Parathyroid adenoma (tissue), 2 donors: ENCODE results near the gene CMBL.
"Not testable (repeated sequence)": the region's sequence is repeated elsewhere in the genome, so short reads cannot be mapped to it uniquely, and the experiment has no call there.

ENCODE experiments used
- H2AFZ ChIP-seq: fragments of 300-600 bp; sonication (generic); one replicate; pipeline ENCODE4 v1.7.0; 2017; ENCODE audit warnings: antibody characterized with exemption, mild to moderate bottlenecking
- H3K27ac ChIP-seq: fragments of 300-600 bp; sonication (generic); one replicate; pipeline ENCODE4 v1.7.0; 2017
- H3K27me3 ChIP-seq: fragments of 300-600 bp; sonication (generic); one replicate; pipeline ENCODE4 v1.7.0; 2017; ENCODE audit warnings: low read length; ENCODE audit not compliant: control insufficient read depth, insufficient read depth
- H3K36me3 ChIP-seq: fragments of 300-600 bp; sonication (generic); one replicate; pipeline ENCODE4 v1.7.0; 2017; ENCODE audit warnings: low read length; ENCODE audit not compliant: control insufficient read depth, insufficient read depth
- H3K4me1 ChIP-seq: fragments of 300-600 bp; sonication (generic); one replicate; pipeline ENCODE4 v1.7.0; 2017; ENCODE audit warnings: control low read depth
- H3K4me2 ChIP-seq: fragments of 300-600 bp; sonication (generic); one replicate; pipeline ENCODE4 v1.7.0; 2017; ENCODE audit warnings: low read length
- H3K4me3 ChIP-seq: fragments of 300-600 bp; sonication (generic); one replicate; pipeline ENCODE4 v1.7.0; 2017; ENCODE audit warnings: low read depth, low read length
- H3K79me2 ChIP-seq: fragments of 300-600 bp; sonication (generic); one replicate; pipeline ENCODE4 v1.7.0; 2017; ENCODE audit warnings: control low read depth
- H3K9ac ChIP-seq: fragments of 300-600 bp; sonication (generic); one replicate; pipeline ENCODE4 v1.7.0; 2017; ENCODE audit warnings: mild to moderate bottlenecking
- H3K9me3 ChIP-seq: fragments of 300-600 bp; sonication (generic); one replicate; pipeline ENCODE4 v1.7.0; 2017; ENCODE audit warnings: low read length; ENCODE audit not compliant: control insufficient read depth
- CTCF ChIP-seq: fragments of 300-600 bp; sonication (generic); IDR thresholded peaks from one replicate; pipeline ENCODE4 v1.7.0; 2017; ENCODE audit warnings: antibody characterized with exemption, mild to moderate bottlenecking
- donor health status: primary hyperparathyroidism.

CMBL gene

DNA sequence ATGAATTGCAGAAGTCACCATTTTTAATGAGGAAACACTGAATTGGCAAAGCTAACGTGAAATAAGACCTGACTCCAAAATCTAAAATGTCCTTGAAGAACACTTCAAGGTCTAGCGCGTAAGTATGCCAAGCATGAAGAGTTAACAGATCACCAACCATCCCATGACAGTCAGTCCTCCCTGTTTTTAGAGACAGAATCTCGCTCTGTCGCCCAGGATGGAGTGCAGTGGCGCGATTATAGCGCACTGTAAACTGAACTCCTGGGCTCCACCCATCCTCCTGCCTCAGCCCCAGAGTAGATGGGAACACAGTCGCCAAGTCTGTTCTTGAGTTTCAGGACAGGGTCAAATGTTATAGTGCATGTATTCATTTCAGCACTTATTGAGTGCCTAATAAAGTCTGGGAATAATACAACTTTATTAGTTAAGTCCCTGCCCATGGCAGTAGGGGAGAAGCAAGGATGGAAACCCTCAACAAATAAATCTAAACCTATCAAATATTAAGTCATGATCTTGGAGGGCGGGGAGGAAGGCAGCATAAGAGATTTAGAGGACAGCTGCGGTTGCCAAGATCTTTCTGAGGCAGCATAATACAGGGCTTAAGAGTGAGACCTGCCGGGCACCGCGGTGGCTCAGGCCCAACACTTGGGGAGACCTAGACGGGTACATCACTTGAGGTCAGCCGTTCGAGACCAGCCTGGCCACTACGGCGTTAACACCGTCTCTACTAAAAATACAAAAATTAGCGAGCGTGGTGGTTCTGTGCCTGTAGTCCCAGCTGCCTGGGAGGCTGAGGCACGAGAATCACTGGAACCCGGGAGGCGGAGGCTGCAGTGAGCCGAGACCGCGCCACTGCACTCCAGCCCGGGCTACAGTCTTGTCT lies 59.1 kb downstream of the CMBL start:
- H3K9me3 ChIP-seq: no peaks in the 10 kb centered on the region
- peaks cover 38% of the 10 kb centered on the region for H3K79me2 ChIP-seq
- H3K27me3 ChIP-seq: no peaks in the 10 kb centered on the region
- TF ChIP-seq CTCF: no peak
- no peaks in the 10 kb centered on the region for H3K36me3 ChIP-seq
- H3K27ac ChIP-seq: peak overlapping the region; percentile 96
- peak overlapping the region; percentile 95 for H3K4me3 ChIP-seq
- H3K9ac ChIP-seq: peak overlapping the region; percentile 39
- peaks cover 22% of the 10 kb centered on the region for H3K4me1 ChIP-seq
- H3K4me2 ChIP-seq: peak overlapping the region; percentile 89
- peak overlapping the region; percentile 95 for H2AFZ ChIP-seq

- H3K4me2 ChIP-seq: not testable (repeated sequence)
These were observed 60.5 kb downstream of the CMBL start for GRCh38 chr5:10247217-10247616.

DNA sequence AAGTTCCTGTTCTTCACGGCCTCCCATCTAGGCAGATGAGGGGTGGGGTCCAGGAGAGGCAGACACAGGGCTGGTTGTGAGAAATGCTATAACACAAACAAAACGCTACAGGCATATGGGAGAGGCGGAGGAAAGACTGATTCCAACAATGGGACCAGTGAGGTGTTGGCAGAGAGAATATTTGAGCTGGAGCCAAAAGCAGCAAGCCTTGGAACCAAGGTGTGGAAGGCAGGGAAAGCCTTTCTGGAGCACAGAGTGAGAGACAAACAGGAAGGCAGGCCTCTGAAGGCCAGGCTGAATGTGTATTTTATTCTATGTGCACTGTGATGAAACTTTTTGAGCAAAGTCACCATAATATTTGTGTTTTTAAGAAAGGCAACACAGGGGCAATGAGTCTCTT lies 60.9 kb downstream of the CMBL start:
- peak overlapping the region; percentile 22 for H3K4me2 ChIP-seq
- no peak for TF ChIP-seq CTCF
- H3K9me3 ChIP-seq: no peaks in the 10 kb centered on the region
- no peaks in the 10 kb centered on the region for H3K36me3 ChIP-seq
- no peak overlapping the region for H3K27ac ChIP-seq
- H3K79me2 ChIP-seq: peaks cover 33% of the 10 kb centered on the region
- H3K9ac ChIP-seq: no peak overlapping the region
- peaks cover 23% of the 10 kb centered on the region for H3K4me1 ChIP-seq
- no peak overlapping the region for H2AFZ ChIP-seq
- no peaks in the 10 kb centered on the region for H3K27me3 ChIP-seq
- H3K4me3 ChIP-seq: no peak overlapping the region

More at GRCh38 chr5:10247217-10247616, 60.5 kb downstream of the CMBL start:
- peaks cover 24% of the 10 kb centered on the region for H3K4me1 ChIP-seq
- not testable (repeated sequence) for H3K27me3 ChIP-seq, H3K9ac ChIP-seq, H3K27ac ChIP-seq, H2AFZ ChIP-seq, H3K36me3 ChIP-seq, H3K9me3 ChIP-seq, H3K4me3 ChIP-seq
- H3K79me2 ChIP-seq: peaks cover 38% of the 10 kb centered on the region

DNA sequence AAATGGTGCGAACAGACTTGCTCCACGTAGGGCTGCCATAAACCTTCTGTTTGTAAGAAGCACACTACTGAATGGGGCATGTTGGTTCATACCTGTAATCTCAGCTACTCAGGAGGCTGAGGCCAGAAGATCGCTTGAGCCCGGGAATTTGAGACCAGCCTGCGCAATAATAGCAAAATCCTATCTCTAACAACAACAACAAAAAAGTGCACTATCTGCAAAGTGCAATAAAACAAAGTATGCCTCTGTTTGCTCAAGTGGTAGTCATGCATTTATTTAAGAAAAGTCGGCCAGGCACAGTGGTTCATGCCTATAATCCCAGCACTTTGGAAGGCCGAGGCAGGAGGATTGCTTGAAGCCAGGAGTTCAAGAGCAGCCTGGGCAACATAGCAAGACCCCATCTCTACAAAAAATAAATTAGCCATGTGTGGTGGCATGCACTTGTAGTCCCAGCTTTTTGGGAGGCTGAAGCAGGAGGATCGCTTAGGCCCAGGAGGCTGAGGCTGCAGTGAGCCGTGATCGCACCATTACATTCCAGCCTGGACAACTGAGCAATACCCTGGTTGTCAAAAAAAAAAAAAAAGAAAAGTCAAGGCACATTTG lies 63.3 kb downstream of the CMBL start:
- Histone ChIP-seq H3K4me2 (no peak overlapping the region), H3K9ac (no peak overlapping the region)
- TF ChIP-seq CTCF: no peak

DNA sequence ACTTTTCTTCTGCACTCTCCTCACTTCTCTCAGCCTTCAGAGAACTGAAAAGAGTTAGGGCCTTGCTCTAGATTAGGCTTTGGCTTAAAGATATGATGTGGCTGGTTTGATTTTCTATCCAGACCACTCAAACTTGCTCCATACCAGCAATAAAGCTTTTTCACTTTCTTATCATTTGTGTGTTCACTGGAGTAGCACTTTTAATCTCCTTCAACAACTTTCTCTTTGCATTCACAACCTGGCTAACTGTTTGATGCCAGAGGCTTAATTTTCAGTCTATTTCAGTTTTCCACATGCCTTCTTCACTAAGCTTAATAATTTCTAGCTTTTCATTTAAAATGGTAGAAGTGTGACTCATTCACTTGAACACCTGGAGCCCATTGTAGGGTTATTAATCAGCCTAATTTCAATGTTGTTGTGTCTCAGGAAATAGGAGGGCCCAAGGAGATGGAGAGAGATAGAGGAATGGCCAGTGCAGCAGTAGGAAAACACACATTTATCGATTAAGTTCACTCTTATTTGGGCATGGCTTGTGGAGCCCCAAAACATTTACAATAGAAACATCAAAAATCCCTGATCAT lies 64.0 kb downstream of the CMBL start:
- no peaks in the 10 kb centered on the region for H3K36me3 ChIP-seq
- no peak overlapping the region for H2AFZ ChIP-seq
- H3K27me3 ChIP-seq: no peaks in the 10 kb centered on the region
- peak overlapping the region; percentile 58 for H3K27ac ChIP-seq
- H3K9ac ChIP-seq: no peak overlapping the region
- TF ChIP-seq CTCF: no peak
- H3K4me2 ChIP-seq: peak overlapping the region; percentile 58
- peaks cover 15% of the 10 kb centered on the region for H3K79me2 ChIP-seq
- H3K4me3 ChIP-seq: peak overlapping the region; percentile 32
- peaks cover 15% of the 10 kb centered on the region for H3K4me1 ChIP-seq
- no peaks in the 10 kb centered on the region for H3K9me3 ChIP-seq

More for the DNA sequence above, 63.3 kb downstream of the CMBL start:
- Histone ChIP-seq H3K79me2 (peaks cover 17% of the 10 kb centered on the region), H2AFZ (no peak overlapping the region), H3K27me3 (no peaks in the 10 kb centered on the region), H3K36me3 (no peaks in the 10 kb centered on the region), H3K4me3 (no peak overlapping the region), H3K27ac (peak overlapping the region; percentile 58), H3K4me1 (peaks cover 15% of the 10 kb centered on the region), H3K9me3 (no peaks in the 10 kb centered on the region)
